Neural crest cell (in vitro differentiated cells): Measurements from ENCODE around the gene PRKG1. TPM values are rescaled to one million over a fixed set of nuclear protein-coding genes. Genes with fewer than 3 reads are reported as not detected.
A peak's percentile ranks its signal among the peaks of the same experiment; 100 is the strongest.
"Not testable (repeated sequence)": the region's sequence is repeated elsewhere in the genome, so short reads cannot be mapped to it uniquely, and the experiment has no call there.

Experiments used
- DNase-seq: peaks from one replicate; pipeline ENCODE4 v3.0.0; 2021; ENCODE audit warnings: low read depth, mixed read lengths, low spot score
- H3K27ac Mint-ChIP-seq: one replicate; pipeline ENCODE4 v1.8.0; 2021; ENCODE audit warnings: mild to moderate bottlenecking, mixed read lengths; ENCODE audit not compliant: unreplicated experiment
- H3K27me3 Mint-ChIP-seq: 2 replicates; pipeline ENCODE4 v1.8.0; 2021; ENCODE audit warnings: low read depth, mild to moderate bottlenecking, mixed read lengths
- H3K36me3 Mint-ChIP-seq: 2 replicates; pipeline ENCODE4 v1.8.0; 2021; ENCODE audit warnings: low read depth, mild to moderate bottlenecking, mixed read lengths
- H3K4me1 Mint-ChIP-seq: 2 replicates; pipeline ENCODE4 v1.8.0; 2021; ENCODE audit warnings: mixed read lengths
- H3K4me3 Mint-ChIP-seq: one replicate; pipeline ENCODE4 v1.8.0; 2021; ENCODE audit warnings: mild to moderate bottlenecking, mixed read lengths
- H3K9me3 Mint-ChIP-seq: 2 replicates; pipeline ENCODE4 v1.8.0; 2021; ENCODE audit warnings: mixed read lengths
- CTCF ChIP-seq: fragments of 200-600 bp; sonication (generic); conservative IDR thresholded peaks from 2 replicates; pipeline ENCODE4 v1.5.0; 2021; ENCODE audit warnings: antibody characterized with exemption, mild to moderate bottlenecking
- total RNA-seq: library from RNA; stranded (reverse); gene quantifications from 2 replicates; pipeline ENCODE4 v1.2.1, GENCODE V29; 2021

PRKG1 gene
- total RNA-seq, 1 donor from 2014 or later: 4.4 TPM

- H3K4me3 Mint-ChIP-seq: no peak overlapping the region
- DNase-seq: no peak
These were observed 1152.0 kb downstream of the PRKG1 start for GRCh38 chr10:52226197-52226847.

DNA sequence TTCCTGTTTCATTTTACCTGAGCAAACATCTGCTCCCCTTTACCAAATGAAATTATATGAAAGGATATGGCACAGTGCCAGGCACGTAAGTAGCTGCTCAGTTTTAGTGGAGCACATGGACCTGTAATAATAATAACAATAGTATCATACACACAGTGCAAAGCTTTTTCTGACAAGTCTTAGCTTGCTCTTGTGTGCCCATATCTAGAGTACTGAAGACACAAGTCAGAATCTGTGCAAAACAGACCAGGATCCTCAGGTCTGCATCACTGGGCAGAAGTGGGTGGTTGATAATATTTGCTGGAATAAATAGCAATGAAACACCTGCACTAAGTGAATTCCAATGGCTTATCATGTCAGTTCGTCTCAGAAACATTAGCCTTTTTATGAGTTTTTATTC, 1154.3 kb downstream of the PRKG1 start:
- TF ChIP-seq CTCF: no peak
- Mint-ChIP-seq H3K27ac (no peak overlapping the region), H3K9me3 (peaks cover 7% of the 10 kb centered on the region), H3K36me3 (no peaks in the 10 kb centered on the region), H3K4me1 (peaks cover 10% of the 10 kb centered on the region), H3K27me3 (peaks cover 5% of the 10 kb centered on the region), H3K4me3 (no peak overlapping the region)
- no peak for DNase-seq

More at GRCh38 chr10:52226197-52226847, 1152.0 kb downstream of the PRKG1 start:
- Mint-ChIP-seq H3K27me3 (no peaks in the 10 kb centered on the region), H3K4me1 (no peaks in the 10 kb centered on the region), H3K9me3 (peaks cover 7% of the 10 kb centered on the region), H3K27ac (no peak overlapping the region), H3K36me3 (no peaks in the 10 kb centered on the region)
- no peak for TF ChIP-seq CTCF

- H3K27me3 Mint-ChIP-seq: peaks cover 5% of the 10 kb centered on the region
- no peak overlapping the region for H3K4me3 Mint-ChIP-seq
- no peak for TF ChIP-seq CTCF
- peaks cover 7% of the 10 kb centered on the region for H3K9me3 Mint-ChIP-seq
- no peaks in the 10 kb centered on the region for H3K36me3 Mint-ChIP-seq
- no peak overlapping the region for H3K27ac Mint-ChIP-seq
- DNase-seq: no peak
- peaks cover 10% of the 10 kb centered on the region for H3K4me1 Mint-ChIP-seq
These were observed 1155.1 kb downstream of the PRKG1 start for GRCh38 chr10:52229291-52229931.

GRCh38 chr10:52232561-52233350, 1158.5 kb downstream of the PRKG1 start:
- Mint-ChIP-seq H3K4me1 (peaks cover 10% of the 10 kb centered on the region), H3K36me3 (no peaks in the 10 kb centered on the region), H3K27ac (no peak overlapping the region), H3K9me3 (no peaks in the 10 kb centered on the region), H3K27me3 (peaks cover 5% of the 10 kb centered on the region), H3K4me3 (peak overlapping the region; percentile 86)
- DNase-seq: no peak
- no peak for TF ChIP-seq CTCF

GRCh38 chr10:52233351-52233991, 1159.2 kb downstream of the PRKG1 start:
- peak overlapping the region; percentile 86 for H3K4me3 Mint-ChIP-seq
- H3K36me3 Mint-ChIP-seq, H3K27ac Mint-ChIP-seq, H3K4me1 Mint-ChIP-seq, H3K9me3 Mint-ChIP-seq, DNase-seq, H3K27me3 Mint-ChIP-seq: not testable (repeated sequence)
